Esophagus squamous epithelium (tissue), 5 donors: ENCODE measurements around the gene TLE1. TPM values are rescaled to one million over a fixed set of nuclear protein-coding genes. Genes with fewer than 3 reads are reported as not detected.
A peak's percentile ranks its signal among the peaks of the same experiment; 100 is the strongest.

ENCODE experiments used
- DNase-seq: peaks from one replicate; lab custom pipeline; 2025; lab: John Stamatoyannopoulos, UW
- H3K27ac ChIP-seq, 4 donors: fragments of 200-600 bp; sonication (generic); one replicate each; pipeline ENCODE4 v1.5.1; 2016 to 2019; ENCODE audit warnings: mild to moderate bottlenecking in 1 of 4
- H3K27me3 ChIP-seq, 4 donors: fragments of 200-600 bp; sonication (generic); 1 replicate in 3 of 4; 2 replicates in 1 of 4; pipeline versions ENCODE4 v1.5.1 to v1.6.0; 2017 to 2021; ENCODE audit warnings: antibody characterized with exemption in 1 of 4
- H3K36me3 ChIP-seq, 3 donors: fragments of 200-600 bp; sonication (generic); one replicate each; pipeline ENCODE4 v1.5.1; 2016 to 2019
- H3K4me1 ChIP-seq, 3 donors: fragments of 200-600 bp; sonication (generic); one replicate each; pipeline ENCODE4 v1.5.1; 2017 to 2019
- H3K4me3 ChIP-seq, 4 donors: fragments of 200-600 bp; sonication (generic); 1 replicate in 3 of 4; 2 replicates in 1 of 4; pipeline ENCODE4 v1.5.1; 2016 to 2019; ENCODE audit warnings: mild to moderate bottlenecking in 2 of 4, moderate library complexity in 1 of 4
- H3K9me3 ChIP-seq, 3 donors: fragments of 200-600 bp; sonication (generic); one replicate each; pipeline ENCODE4 v1.5.1; 2016 to 2019
- CTCF ChIP-seq, 6 experiments: fragments of 450-650 bp in 4 of 6; fragments of 200-600 bp in 2 of 6; sonication (generic) in 2 of 6; IDR thresholded peaks; one replicate each; pipeline ENCODE4 v1.5.1; 2016 to 2019; ENCODE audit warnings: antibody characterized with exemption in 6 of 6, mild to moderate bottlenecking in 4 of 6, moderate library complexity in 4 of 6
- POLR2A ChIP-seq, 4 donors: fragments of 450-650 bp; IDR thresholded peaks; one replicate each; pipeline ENCODE4 v1.6.1; 2017; ENCODE audit warnings: antibody characterized with exemption in 4 of 4, mild to moderate bottlenecking in 4 of 4, moderate library complexity in 3 of 4
- WGBS, 2 donors: methylation state at CpG; one replicate each; pipeline ENCODE4 v1.1.5; 2018; 5-methylcytosine and 5-hydroxymethylcytosine counted together
- intact Hi-C: fragments of 100-400 bp; cut with DNase I; formaldehyde crosslinking; loops from one replicate; pipeline ENCODE4 v1.15.0; 2022
- total RNA-seq, 4 donors: library from RNA; depleted of rRNA; stranded (reverse); fragments of >200 nt; gene quantifications; one replicate each; pipeline ENCODE4 v1.1.0, GENCODE V29; 2016
- donor health status: DM: yes; HTN: yes; CAD: no.

Gene TLE1
- total RNA-seq, 4 donors from 2014 or later: 17.1 to 43.3 (median 20.4) TPM

GRCh38 chr9:81656004-81656403, 33.3 kb downstream of the TLE1 start:
- WGBS, 2 donors: 51 to 56% methylated on average over 3 of the region's 3 CpGs
- H3K27me3 ChIP-seq: no peaks in the 10 kb centered on the region
- DNase-seq: peak; percentile 25
- H3K4me3 ChIP-seq: no peak overlapping the region
- no peak for TF ChIP-seq POLR2A (IDR thresholded peaks at IDR 0.05)
- TF ChIP-seq CTCF (IDR thresholded peaks at IDR 0.05): no peak
- peaks cover 0 to 17% (median 0%) of the 10 kb centered on the region in 3 donors for H3K36me3 ChIP-seq
- H3K27ac ChIP-seq: no peak overlapping the region
- intact Hi-C loops: no loop called here
- no peaks in the 10 kb centered on the region for H3K9me3 ChIP-seq
- H3K4me1 ChIP-seq: peaks cover 4 to 41% (median 5%) of the 10 kb centered on the region in 3 donors

GRCh38 chr9:81653240-81653639, 36.1 kb downstream of the TLE1 start:
- TF ChIP-seq CTCF (IDR thresholded peaks at IDR 0.05) (no peak), POLR2A (IDR thresholded peaks at IDR 0.05) (no peak)
- no peak overlapping the region for H3K27ac ChIP-seq
- 54 to 74% methylated on average over 3 of the region's 3 CpGs for WGBS, 2 donors
- intact Hi-C loops: no loop called here
- peaks cover 0 to 33% (median 0%) of the 10 kb centered on the region in 3 donors for H3K36me3 ChIP-seq
- H3K4me3 ChIP-seq: no peak overlapping the region
- H3K9me3 ChIP-seq: no peaks in the 10 kb centered on the region
- no peaks in the 10 kb centered on the region for H3K27me3 ChIP-seq
- peaks cover 4 to 46% (median 5%) of the 10 kb centered on the region in 3 donors for H3K4me1 ChIP-seq
- DNase-seq: no peak

GRCh38 chr9:81652058-81652687, 37.2 kb downstream of the TLE1 start:
- no peak for DNase-seq
- Histone ChIP-seq H3K27me3 (no peaks in the 10 kb centered on the region), H3K27ac (no peak overlapping the region), H3K4me1 (peaks cover 4 to 39% (median 5%) of the 10 kb centered on the region in 3 donors), H3K9me3 (no peaks in the 10 kb centered on the region), H3K36me3 (peaks cover 0 to 40% (median 0%) of the 10 kb centered on the region in 3 donors), H3K4me3 (no peak overlapping the region)
- intact Hi-C loops: no loop called here
- 69 to 84% methylated on average over 7 of the region's 7 CpGs for WGBS, 2 donors
- TF ChIP-seq CTCF (IDR thresholded peaks at IDR 0.05) (no peak), POLR2A (IDR thresholded peaks at IDR 0.05) (no peak)

GRCh38 chr9:81650586-81651515, 38.5 kb downstream of the TLE1 start:
- H3K27ac ChIP-seq: peak overlapping the region in 1 of 4 donors; percentile 9
- DNase-seq: no peak
- H3K9me3 ChIP-seq: no peaks in the 10 kb centered on the region
- intact Hi-C loops: no loop called here
- TF ChIP-seq CTCF (IDR thresholded peaks at IDR 0.05) (no peak), POLR2A (IDR thresholded peaks at IDR 0.05) (no peak)
- 73 to 75% methylated on average over 6 to 8 of the region's 8 CpGs for WGBS, 2 donors
- no peak overlapping the region for H3K4me3 ChIP-seq
- H3K4me1 ChIP-seq: peaks cover 0 to 26% (median 0%) of the 10 kb centered on the region in 3 donors
- H3K36me3 ChIP-seq: peaks cover 0 to 45% (median 0%) of the 10 kb centered on the region in 3 donors
- no peaks in the 10 kb centered on the region for H3K27me3 ChIP-seq
